HG03558 (cell line): ENCODE results near the gene WFDC6.

Source experiments
- ATAC-seq: cut with Tn5 transposase; IDR thresholded peaks from one replicate; pipeline ENCODE4 v1.9.1; 2021; ENCODE audit warnings: moderate number of reproducible peaks; ENCODE audit not compliant: unreplicated experiment; ENCODE audit errors: extremely low read depth

The WFDC6 gene

DNA sequence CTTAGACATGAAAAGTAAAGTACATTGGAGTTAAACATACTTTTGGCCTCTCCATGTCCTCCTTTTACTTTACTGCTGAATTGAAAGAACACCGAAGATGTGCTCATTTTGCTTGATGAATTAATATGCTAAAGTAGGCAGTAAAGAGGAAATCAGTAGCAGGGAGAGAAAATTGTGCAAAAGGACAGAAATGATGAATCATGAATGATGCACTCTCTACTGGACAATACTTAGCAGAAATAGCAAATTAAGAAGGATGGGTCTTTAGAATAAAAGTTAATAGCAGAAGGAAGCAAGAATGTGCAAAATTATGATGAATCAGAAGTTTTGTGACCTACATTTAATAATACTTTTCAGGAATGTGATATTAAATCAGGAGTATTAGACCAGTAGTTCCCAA, 15.5 kb downstream of the WFDC6 start:
- no peak for ATAC-seq

DNA sequence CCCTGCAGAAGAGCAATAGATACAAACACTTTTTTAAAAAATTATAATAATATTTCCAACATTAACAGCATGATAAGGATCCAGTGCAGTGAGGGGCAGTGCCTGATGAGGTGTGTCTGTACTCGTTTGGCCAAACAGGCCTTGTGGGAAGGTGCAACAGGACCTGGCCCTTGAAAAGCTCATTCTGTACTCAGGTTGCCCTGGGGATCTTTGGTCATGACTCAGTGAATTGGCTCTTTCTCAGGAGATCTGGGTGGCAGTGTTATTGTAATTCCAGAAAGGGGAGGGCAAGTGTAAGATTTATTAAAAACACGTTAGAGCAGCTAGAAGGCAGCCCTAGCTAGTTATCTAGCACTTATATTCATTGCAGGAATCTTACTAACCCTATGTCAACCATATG, 21.0 kb downstream of the WFDC6 start:
- no peak for ATAC-seq

DNA sequence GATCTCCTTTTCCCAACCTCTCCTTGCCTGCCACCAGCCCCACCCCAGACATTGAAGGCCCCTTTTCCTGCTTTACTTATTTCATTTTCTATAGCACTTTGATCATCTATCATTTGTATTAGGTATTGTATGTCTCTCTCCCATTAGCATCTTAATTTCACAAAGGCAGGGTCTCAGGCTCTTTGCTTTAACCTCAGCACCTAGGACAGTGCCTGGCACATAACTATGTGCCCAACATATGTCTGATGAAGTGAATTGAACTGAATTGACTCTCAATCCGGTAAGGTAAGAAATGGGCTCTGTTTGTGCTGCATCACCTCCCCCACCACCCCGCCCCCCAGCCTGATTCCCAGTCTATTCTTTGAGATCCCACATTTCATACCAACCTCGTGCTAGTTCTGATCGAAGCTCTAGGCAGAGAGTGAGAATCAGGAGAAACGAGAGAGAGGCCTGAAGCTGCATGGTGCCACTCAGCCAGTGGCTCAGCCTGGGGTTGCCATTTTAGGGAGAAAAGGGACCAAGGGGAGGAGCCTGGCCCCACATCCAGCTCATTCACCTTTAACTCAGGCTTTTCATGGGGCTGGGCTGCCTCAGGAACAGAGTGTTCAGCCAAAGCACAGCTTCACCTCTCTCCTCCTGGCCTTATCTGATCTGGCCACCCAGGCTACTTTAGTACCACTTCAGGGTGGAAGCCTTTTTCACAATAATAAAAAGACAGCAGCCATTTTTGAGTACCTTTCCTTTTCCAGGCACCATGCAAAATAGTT, 24.0 kb downstream of the WFDC6 start, which contains the start of gene SPINT3:
Gene SPINT3, minus strand, starts transcription at position 476 of the 767 bp plus-strand sequence. Its CDS starts 14 bp downstream, at position 462.
- ATAC-seq, result no peak

DNA sequence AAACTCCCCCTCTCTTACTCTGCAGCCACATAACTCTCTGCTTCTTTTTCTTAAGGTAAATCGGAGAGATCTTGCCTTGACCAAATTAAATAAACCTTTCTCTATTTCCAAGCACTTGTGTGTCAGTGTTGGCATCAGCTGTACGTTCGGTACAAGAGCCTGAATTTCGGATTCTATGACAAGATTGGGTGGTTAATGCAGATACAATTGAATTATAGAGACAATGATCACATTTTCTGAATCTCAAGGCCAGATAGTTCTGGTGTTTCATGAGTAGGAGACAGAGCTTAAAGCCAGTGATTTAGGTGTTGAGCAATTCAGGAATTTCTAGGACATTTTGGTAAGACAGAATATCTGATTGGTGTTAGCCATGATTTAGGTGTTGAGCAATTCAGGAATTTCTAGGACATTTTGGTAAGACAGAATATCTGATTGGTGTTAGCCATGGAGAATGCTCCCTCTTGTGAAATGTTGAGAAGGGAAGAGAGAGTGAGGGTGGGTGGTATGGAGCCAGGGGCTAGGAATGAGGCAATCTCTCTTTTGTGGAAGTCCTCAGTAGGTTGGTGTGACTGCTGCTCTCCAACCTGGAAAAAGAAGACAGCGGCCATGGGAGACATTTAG, 28.9 kb downstream of the WFDC6 start:
- ATAC-seq, result no peak

DNA sequence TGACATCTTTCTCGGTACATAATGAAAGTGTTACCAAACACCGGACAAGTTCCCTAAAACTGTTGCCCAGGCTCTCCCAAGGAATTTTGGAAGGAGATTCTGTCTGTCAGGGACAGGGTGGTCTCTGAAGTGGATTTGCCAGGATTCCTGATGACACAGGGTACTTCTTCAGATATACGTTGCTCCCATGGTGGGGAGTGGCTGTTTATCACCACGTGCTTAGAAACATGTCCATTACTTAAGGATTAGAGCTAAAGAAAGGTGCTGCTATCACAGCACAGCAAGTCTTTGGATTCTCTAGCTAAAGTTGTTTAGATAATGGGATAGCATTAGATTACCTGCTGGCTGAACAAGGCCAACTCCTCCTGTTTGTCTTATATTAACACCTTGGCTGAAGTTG, 30.2 kb downstream of the WFDC6 start:
- no peak for ATAC-seq

DNA sequence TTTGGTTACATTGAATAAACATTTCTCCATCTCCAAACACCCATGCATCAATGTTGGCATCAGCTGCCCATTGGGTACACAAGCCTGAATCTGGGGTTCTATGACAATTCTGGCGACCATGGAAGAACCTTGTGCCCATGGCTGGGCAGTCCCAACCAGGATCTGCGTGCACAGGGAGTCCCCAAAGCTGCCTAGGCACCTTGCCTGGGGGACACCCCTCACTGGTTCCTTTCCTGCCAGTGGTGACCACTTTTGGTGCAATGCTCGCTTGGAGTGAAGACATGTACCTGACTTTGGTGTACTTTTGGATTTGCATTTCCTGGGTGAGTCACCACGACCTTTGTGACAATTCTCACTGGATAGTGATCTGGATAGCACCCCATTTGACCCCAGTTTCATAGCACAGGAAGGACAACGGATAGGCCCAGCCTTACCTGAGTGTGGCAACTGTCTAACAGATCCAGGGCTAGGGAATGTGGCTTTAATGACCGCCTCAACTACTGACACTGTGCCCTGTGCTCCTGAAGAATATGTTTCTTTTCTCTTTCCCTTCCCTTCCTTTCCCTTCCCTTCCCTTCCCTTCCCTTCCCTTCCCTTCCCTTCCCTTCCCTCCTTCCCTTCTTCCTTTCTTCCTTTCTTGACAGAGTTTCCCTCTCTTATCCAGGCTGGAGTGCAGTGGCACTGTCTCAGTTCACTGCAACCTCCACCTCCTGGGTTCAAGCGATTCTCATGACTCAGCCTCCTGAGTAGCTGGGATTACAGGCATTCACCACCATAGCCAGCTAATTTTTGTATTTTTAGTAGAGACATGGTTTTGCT, 31.0 kb downstream of the WFDC6 start:
- no peak for ATAC-seq

DNA sequence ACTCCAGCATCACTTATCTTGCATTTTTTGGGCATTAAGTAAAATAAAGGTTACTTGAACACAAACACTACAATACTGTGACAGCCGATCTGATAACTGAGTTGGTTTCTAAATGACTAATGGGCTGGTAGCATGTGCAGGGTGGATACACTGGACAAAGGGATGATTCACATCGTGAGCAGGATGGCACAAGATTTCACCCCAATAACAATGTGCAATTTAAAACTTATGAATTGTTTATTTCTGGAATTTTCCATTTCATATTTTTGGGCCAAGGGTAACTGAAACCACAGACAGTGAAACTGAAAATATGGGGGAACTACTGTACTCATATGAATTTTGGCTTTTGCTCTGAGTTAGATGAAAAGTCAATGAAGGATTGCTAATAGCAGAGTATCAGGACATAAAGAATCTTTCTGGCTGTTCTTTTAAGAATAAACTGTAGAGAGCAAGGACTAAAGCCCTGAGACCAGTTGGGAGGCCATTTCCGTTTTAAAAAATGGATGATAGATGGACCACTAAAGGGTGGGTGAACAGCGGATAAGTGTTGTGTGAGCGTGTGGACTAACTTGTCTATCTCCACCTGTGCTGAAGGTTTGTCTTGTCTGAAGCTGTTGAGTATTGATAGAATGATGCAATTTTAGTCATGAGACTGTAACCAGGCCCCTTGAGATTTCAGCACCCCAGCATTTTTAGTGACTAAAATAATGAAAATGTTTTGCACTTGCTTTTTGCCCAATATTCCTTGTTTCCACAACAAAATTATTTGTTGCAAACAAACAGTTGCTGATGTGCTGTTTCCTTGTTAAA, 32.1 kb downstream of the WFDC6 start:
- ATAC-seq, result no peak

DNA sequence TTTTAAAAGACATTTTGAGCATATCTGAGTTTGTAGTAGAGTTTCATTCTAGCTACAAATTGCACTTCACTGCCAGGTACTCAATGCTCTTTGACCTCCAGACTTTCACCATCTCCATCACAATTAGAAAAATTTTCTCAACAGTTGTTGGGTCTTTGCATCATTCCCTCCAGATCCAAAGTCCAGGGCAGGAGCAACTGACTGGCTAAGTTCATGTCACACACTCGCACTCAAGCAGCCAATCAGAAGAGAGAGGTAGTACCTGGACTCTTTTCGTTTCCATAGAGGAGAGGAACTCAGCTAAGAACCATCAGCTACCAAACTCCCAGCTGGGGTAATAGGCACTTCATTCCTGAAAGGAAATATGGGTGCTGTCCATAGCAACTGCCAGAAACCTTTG, 32.9 kb downstream of the WFDC6 start:
- ATAC-seq, result no peak

DNA sequence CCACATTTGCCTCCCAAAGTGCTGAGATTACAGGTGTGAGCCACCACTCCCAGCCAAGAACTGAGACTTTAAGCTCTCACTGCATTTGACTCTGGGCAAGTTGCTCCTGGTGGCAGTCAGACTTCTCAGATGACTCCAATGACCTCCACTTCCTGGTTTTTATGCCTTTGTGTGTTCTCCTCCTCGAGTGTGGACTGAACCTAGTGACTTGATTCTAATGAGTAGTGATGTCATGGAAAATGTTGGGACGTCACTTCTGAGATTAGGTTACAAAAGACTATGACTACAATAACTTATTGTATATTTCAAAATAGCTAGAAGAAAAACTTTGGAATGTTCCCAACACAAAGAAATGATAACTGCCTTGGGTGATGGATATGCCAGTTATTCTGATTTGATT, 35.9 kb downstream of the WFDC6 start:
- no peak for ATAC-seq

DNA sequence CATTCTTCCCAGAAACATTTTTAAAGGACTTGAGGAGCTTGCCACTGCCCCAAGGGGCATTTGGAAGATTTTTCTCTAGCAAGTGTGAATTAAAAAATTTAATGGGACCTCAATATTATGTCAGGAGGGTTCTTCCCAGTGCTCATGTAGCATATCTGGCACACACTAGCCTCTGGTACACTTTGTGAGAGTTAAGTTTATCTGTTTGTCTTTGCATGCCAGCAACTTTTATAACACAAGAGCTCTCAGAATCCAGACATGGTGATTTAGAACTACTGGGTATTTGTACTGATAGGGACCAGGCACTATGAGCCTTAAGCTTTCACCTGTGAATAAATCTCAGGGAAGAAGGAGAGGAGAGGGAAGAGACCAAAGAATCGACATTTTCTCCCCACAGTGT, 36.7 kb downstream of the WFDC6 start:
- ATAC-seq, result no peak

DNA sequence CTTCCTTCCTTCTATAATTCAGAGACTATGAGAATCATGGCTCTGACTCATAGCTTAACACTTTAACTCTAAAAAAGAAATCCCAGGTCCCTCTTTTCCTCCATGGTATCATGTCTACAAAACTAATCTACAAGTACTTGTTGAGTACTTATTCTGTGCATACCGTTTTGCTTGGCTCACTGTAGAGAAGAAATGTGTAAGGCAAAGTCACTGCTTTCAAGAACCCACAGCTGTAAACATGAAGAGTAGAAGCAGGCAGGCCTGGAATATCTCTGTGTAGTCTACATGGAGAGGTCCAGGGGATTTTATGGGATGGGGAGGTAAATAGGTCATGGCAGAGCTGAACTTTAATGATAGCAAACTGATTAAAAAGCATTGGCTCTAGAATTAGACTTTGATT, 37.7 kb downstream of the WFDC6 start:
- no peak for ATAC-seq

DNA sequence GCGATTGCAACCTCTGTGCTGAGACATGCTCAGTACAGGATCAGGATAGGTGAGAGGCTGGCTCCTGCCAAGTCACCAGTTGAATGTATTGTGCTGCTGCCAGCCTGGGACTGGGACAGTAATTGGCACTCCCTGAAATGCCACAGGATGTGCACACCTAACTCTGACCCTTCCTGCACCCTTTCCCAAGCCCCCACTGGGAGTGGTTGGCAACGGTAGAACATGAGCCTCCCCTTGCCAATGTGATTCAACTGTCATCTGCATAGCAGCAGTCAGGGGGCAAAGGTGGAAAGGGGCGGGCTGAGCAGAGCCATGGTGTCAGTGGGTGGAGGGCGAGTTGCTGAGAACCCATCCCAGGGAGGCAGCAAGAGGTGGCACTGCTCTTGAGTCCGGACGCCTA, 39.3 kb downstream of the WFDC6 start:
- ATAC-seq, result no peak

DNA sequence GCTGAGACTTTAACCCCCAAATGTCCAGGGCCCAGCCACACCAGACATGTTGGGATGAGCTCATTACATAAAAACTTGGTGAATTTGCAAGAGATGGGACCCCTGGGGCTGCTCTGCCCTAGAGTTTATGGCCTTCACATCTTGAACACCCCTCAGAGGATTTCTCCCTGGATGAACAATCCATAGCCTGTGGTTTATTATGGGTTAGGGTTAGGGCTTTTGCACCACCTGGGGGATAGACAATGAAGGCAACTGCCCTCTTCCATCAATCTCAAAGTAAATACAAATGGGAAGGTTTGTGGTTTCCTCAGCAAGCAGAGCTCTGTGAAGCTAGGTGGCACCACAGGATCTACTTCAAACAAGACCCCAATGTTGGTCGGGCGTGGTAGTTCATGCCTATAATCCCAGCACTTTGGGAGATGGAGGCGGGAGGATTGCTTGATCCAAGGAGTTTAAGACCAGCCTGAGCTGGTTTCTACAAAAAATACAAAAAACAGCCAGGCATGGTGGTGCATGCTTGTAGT, 41.2 kb downstream of the WFDC6 start:
- no peak for ATAC-seq

DNA sequence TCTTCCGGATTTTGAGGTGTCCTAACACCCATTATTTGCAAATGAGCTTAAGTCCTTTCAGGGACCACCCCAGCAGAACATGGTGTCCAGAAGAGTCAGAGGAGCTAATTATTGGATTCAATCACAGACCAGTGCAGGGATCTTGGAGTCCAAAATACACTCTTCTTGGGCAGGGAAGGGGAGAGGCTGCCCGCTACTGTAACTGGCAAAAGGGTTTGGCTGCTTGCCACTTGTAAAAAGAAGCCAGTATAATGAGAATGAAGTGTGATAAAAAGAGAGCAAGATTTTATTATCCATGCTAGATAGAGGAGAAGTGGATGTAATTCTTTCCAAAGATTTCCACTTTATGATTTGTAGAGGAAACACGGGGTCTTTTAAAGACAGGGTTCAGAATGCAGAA, 43.1 kb downstream of the WFDC6 start:
- no peak for ATAC-seq

DNA sequence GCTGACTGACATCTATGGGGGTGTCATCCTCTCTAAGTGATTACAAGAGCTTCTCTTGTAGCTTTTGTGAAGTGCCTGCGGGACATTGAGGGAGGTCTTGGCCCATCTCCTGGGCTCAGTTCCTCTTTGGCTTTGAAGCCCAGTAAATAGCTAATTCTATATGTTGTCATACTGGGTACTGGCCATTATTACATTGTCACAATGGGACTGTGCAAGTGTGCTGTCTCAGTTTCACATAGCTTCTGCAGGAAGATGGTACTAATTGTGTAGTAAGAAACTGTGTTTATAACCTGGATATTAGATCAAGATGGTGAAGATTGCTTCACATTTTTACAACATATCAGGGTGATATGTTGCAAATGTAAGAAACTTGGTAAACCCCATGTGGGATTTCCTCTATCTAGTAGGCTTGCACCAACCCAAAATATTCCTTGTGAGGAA, 43.8 kb downstream of the WFDC6 start:
- ATAC-seq, result no peak

DNA sequence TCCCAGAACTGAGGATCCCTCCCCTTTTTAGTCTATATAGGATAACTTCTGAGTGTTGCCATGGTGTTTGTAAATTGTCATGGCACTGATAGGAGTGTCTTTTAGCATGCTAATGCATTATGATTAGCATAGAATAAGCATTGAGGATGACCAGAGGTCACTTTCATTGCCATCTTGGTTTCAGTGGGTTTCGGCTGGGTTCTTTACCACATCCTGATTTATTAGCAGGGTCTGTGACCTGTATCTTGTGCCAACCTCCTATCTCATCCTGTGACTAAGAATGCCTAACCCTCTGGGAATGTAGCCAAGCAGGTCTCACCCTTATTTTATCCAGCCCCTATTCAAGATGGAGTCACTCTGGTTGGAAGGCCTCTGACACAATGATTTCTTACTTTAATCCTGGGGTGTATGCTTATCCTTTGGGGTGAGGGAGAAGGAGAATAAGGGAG, 50.2 kb downstream of the WFDC6 start:
- no peak for ATAC-seq

DNA sequence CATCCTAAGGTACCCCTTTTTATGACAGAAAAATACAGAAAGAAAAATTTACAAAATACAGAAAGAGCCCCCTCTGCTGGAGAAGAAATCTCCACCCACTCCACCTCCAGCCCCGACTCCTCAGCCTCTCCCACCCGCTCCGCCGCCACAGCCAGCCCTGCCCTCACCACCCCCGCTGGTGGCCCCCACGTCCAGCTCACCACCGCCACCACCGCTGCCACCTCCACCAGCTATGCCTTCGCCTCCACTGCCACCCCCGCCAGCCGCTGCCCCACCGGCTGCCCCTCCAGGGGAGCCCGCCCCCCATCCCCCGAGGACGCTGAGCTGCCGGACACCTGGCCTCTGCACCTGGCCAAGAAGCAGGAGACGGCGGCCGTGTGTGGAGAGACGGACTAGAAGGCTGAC, 52.0 kb downstream of the WFDC6 start:
- no peak for ATAC-seq

DNA sequence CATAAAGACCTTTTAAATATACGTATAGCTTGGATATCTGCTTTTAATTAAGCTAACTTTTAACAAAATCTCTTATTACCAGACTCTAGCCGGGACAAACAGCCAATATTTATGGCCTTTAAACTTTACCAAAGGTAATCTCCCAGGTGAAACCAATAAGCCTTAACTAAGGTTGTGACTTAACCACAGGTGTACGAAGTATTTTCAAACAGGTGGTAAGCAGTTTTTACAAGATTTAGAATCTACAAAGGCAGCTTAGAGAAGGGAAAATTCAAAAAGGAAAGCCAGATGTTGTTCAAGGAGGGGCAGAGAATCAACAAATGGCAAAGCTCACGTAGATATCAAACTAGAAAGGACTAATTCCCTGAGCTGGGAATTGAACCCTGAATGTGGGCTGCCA, 53.9 kb downstream of the WFDC6 start:
- ATAC-seq, result no peak

DNA sequence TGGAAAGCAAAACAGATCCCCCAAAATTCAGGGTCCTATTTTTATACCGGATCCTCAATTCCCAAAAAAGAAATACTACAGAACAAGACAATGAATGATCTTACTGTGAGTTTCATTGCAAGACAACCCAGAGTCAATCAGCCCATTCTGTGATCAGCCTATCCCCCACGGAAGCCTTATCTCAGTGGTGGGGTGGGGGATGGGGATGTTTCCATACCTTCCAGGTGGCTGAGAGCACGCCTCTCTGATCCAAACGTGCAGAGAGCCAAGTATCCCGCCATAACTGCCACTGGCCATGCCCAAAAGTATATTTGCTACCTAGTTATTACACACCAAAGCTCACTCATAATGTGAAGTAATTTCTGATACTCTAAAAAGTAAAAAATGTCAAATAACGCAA, 54.6 kb downstream of the WFDC6 start:
- ATAC-seq, result no peak
